HG03097 (cell line): ENCODE results near the gene HOXA3.

ENCODE experiments used
- ATAC-seq: cut with Tn5 transposase; IDR thresholded peaks from one replicate; pipeline ENCODE4 v1.9.1; 2021; ENCODE audit not compliant: unreplicated experiment, low FRiP score

Gene HOXA3

GRCh38 chr7:27116962-27117886, 35.2 kb downstream of the HOXA3 start:
- ATAC-seq: no peak

GRCh38 chr7:27116031-27116961, 36.1 kb downstream of the HOXA3 start:
- ATAC-seq: no peak

GRCh38 chr7:27115221-27116026, 37.0 kb downstream of the HOXA3 start:
- ATAC-seq: no peak

- no peak for ATAC-seq
Observed at GRCh38 chr7:27114881-27115220, 37.5 kb downstream of the HOXA3 start.

GRCh38 chr7:27113991-27114769, 38.2 kb downstream of the HOXA3 start:
- ATAC-seq: no peak

GRCh38 chr7:27112955-27113949, 39.1 kb downstream of the HOXA3 start:
- no peak for ATAC-seq

- ATAC-seq: no peak
Observed at GRCh38 chr7:27112361-27112760, 40.0 kb downstream of the HOXA3 start.

GRCh38 chr7:27111751-27112277, 40.6 kb downstream of the HOXA3 start:
- no peak for ATAC-seq

GRCh38 chr7:27111042-27111750, 41.2 kb downstream of the HOXA3 start:
- no peak for ATAC-seq

GRCh38 chr7:27110186-27111031, 42.0 kb downstream of the HOXA3 start:
- no peak for ATAC-seq

- ATAC-seq: no peak
Observed at GRCh38 chr7:27109466-27110185, 42.8 kb downstream of the HOXA3 start.

GRCh38 chr7:27108390-27109127, 43.8 kb downstream of the HOXA3 start:
- no peak for ATAC-seq

GRCh38 chr7:27107391-27108381, 44.7 kb downstream of the HOXA3 start:
- no peak for ATAC-seq

GRCh38 chr7:27106901-27107240, 45.5 kb downstream of the HOXA3 start:
- ATAC-seq: no peak
